Ecto neural progenitor cell (in vitro differentiated cells): ENCODE measurements around the gene FLVCR1.
"Not testable (repeated sequence)": the region's sequence is repeated elsewhere in the genome, so short reads cannot be mapped to it uniquely, and the experiment has no call there.

Experiments used
- DNase-seq: peaks from one replicate; pipeline ENCODE4 v3.0.0-alpha.2; 2018; ENCODE audit warnings: low spot score

Gene FLVCR1

GRCh38 chr1:212860713-212861581 is 2.9 kb downstream of the FLVCR1 start:
- no peak for DNase-seq

GRCh38 chr1:212862111-212862690 is 4.1 kb downstream of the FLVCR1 start:
- no peak for DNase-seq

- not testable (repeated sequence) for DNase-seq
These were observed 5.3 kb downstream of the FLVCR1 start for GRCh38 chr1:212863345-212863744.

- DNase-seq = no peak
These were observed 6.1 kb downstream of the FLVCR1 start for GRCh38 chr1:212864201-212864600.

- DNase-seq = no peak
These were observed 9.1 kb downstream of the FLVCR1 start for GRCh38 chr1:212867192-212867591.

GRCh38 chr1:212871976-212872375 is 13.9 kb downstream of the FLVCR1 start:
- DNase-seq = no peak

- DNase-seq = no peak
These were observed 15.4 kb downstream of the FLVCR1 start for GRCh38 chr1:212873518-212873917.

- DNase-seq = no peak
These were observed 20.3 kb downstream of the FLVCR1 start for GRCh38 chr1:212878418-212878817.

GRCh38 chr1:212879947-212880690 is 22.0 kb downstream of the FLVCR1 start:
- no peak for DNase-seq

- DNase-seq = no peak
These were observed 26.5 kb downstream of the FLVCR1 start for GRCh38 chr1:212884592-212884991.

- DNase-seq = no peak
These were observed 34.0 kb downstream of the FLVCR1 start for GRCh38 chr1:212892108-212892507.

GRCh38 chr1:212899845-212900244 is 41.8 kb downstream of the FLVCR1 start:
- no peak for DNase-seq

GRCh38 chr1:212901290-212901689 is 43.2 kb downstream of the FLVCR1 start:
- DNase-seq = no peak

- no peak for DNase-seq
These were observed 44.0 kb downstream of the FLVCR1 start for GRCh38 chr1:212902054-212902453.

GRCh38 chr1:212903664-212904063 is 45.6 kb downstream of the FLVCR1 start:
- DNase-seq = no peak

GRCh38 chr1:212908071-212908470 is 50.0 kb downstream of the FLVCR1 start:
- not testable (repeated sequence) for DNase-seq

- DNase-seq = no peak
These were observed 50.9 kb downstream of the FLVCR1 start for GRCh38 chr1:212908971-212909370.

GRCh38 chr1:212909652-212910063 is 51.6 kb downstream of the FLVCR1 start:
- DNase-seq = no peak

GRCh38 chr1:212910213-212910612 is 52.1 kb downstream of the FLVCR1 start:
- DNase-seq = not testable (repeated sequence)

- DNase-seq = not testable (repeated sequence)
These were observed 55.6 kb downstream of the FLVCR1 start for GRCh38 chr1:212913638-212914037.

- DNase-seq = not testable (repeated sequence)
These were observed 56.0 kb downstream of the FLVCR1 start for GRCh38 chr1:212914110-212914509.

GRCh38 chr1:212914789-212915188 is 56.7 kb downstream of the FLVCR1 start:
- DNase-seq = no peak
